Measurements from ENCODE around the gene SORCS2.

DNA sequence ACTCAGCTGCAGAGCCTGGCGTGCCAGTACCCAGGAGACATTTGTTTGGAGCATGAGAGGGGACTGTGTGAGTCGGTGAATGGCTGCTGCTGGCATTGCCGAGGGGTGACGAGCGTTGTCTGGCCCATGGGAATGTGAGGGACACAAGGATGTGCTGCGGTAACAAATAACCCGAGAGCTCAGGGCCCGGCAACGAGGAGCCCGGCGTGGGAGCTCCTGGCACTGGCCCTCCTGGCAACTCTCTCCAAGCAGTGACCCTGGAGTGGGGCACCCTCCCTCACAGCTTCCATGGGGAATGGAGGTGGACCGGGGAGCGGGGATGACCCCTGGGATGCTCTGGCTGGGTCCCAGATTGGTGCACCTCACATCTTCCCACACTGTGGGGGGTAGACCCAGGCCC is 44.0 kb upstream of the SORCS2 start:
- TF ChIP-seq, protein P1, sequence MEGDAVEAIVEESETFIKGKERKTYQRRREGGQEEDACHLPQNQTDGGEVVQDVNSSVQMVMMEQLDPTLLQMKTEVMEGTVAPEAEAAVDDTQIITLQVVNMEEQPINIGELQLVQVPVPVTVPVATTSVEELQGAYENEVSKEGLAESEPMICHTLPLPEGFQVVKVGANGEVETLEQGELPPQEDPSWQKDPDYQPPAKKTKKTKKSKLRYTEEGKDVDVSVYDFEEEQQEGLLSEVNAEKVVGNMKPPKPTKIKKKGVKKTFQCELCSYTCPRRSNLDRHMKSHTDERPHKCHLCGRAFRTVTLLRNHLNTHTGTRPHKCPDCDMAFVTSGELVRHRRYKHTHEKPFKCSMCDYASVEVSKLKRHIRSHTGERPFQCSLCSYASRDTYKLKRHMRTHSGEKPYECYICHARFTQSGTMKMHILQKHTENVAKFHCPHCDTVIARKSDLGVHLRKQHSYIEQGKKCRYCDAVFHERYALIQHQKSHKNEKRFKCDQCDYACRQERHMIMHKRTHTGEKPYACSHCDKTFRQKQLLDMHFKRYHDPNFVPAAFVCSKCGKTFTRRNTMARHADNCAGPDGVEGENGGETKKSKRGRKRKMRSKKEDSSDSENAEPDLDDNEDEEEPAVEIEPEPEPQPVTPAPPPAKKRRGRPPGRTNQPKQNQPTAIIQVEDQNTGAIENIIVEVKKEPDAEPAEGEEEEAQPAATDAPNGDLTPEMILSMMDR (IDR thresholded peaks at IDR 0.05; ENCODE audit: low read depth, low read length), result no peak
- no peak for TF ChIP-seq MYC (IDR thresholded peaks at IDR 0.05; ENCODE audit: low read depth, low read length)
- TF ChIP-seq POLR2A (IDR thresholded peaks at IDR 0.05; ENCODE audit: extremely low read depth, insufficient read length), result no peak
- TF ChIP-seq, protein P2, sequence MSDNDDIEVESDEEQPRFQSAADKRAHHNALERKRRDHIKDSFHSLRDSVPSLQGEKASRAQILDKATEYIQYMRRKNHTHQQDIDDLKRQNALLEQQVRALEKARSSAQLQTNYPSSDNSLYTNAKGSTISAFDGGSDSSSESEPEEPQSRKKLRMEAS (IDR thresholded peaks at IDR 0.05; ENCODE audit: low read depth, low read length), result no peak
